ENCODE measurements around the gene ITGA2.

The ITGA2 gene

GRCh38 chr5:53017383-53017782 lies 28.2 kb downstream of the ITGA2 start:
- TF ChIP-seq, protein P1, sequence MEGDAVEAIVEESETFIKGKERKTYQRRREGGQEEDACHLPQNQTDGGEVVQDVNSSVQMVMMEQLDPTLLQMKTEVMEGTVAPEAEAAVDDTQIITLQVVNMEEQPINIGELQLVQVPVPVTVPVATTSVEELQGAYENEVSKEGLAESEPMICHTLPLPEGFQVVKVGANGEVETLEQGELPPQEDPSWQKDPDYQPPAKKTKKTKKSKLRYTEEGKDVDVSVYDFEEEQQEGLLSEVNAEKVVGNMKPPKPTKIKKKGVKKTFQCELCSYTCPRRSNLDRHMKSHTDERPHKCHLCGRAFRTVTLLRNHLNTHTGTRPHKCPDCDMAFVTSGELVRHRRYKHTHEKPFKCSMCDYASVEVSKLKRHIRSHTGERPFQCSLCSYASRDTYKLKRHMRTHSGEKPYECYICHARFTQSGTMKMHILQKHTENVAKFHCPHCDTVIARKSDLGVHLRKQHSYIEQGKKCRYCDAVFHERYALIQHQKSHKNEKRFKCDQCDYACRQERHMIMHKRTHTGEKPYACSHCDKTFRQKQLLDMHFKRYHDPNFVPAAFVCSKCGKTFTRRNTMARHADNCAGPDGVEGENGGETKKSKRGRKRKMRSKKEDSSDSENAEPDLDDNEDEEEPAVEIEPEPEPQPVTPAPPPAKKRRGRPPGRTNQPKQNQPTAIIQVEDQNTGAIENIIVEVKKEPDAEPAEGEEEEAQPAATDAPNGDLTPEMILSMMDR (IDR thresholded peaks at IDR 0.05; ENCODE audit: insufficient read depth, low read length): no peak
- no peak for TF ChIP-seq REST (IDR thresholded peaks at IDR 0.05; ENCODE audit: insufficient replicate concordance, low read depth)
- TF ChIP-seq POLR2AphosphoS5 (IDR thresholded peaks at IDR 0.05; ENCODE audit: low read depth): no peak
- Histone ChIP-seq H3K4me3 (replicated peaks; ENCODE audit: insufficient read depth, low read length) (no peak overlapping the region), H3K27me3 (ENCODE audit: insufficient read depth, poor library complexity, severe bottlenecking) (peaks cover 2% of the 10 kb centered on the region), H3K27ac (replicated peaks) (no peak overlapping the region)
- DNase-seq (ENCODE audit: low read depth in 1 of 2, low spot score in 1 of 2): no peak

DNA sequence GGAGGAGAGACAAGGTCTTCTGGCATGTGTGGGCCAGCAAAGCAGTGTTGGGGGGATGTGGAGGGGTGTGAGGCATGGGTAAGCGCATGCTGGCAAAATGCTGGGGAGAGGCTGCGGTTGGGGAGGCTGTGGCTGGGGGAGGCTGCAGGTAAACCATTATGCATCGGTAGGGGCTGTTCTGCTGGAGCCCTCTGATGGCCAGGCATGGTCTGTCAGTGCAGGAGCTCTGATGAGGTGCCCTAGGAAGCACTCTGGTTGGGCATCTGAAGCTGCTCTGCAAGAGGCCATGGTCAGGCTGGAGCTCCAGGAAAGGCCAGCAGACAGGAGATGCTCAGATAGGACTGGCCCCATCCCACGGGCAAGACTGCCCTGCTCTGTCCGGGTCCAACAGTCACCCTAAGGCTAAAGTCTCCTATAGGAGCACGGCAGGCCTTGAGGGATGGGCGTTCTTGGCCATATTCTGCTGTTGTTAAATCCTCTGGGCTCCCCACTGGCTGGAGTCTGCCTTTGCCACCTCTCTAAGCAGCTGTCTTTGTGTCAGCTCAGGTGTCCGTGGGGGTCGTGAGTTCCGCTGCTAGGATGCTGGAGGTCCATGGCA lies 28.7 kb downstream of the ITGA2 start:
- TF ChIP-seq SPI1 (IDR thresholded peaks at IDR 0.05; ENCODE audit: borderline replicate concordance, low read depth): no peak
- TF ChIP-seq, protein P1 (IDR thresholded peaks at IDR 0.05; ENCODE audit: insufficient read depth, low read length): no peak
- no peak for TF ChIP-seq REST (IDR thresholded peaks at IDR 0.05; ENCODE audit: insufficient replicate concordance, low read depth)
- TF ChIP-seq POLR2AphosphoS5 (IDR thresholded peaks at IDR 0.05; ENCODE audit: low read depth): no peak
- no peak for TF ChIP-seq GABPA (IDR thresholded peaks at IDR 0.05; ENCODE audit: low read depth)
- DNase-seq (ENCODE audit: low read depth in 1 of 2, low spot score in 1 of 2): no peak
- H3K4me3 ChIP-seq (replicated peaks; ENCODE audit: insufficient read depth, low read length): no peak overlapping the region
- H3K27me3 ChIP-seq (ENCODE audit: insufficient read depth, poor library complexity, severe bottlenecking): peaks cover 2% of the 10 kb centered on the region
- H3K27ac ChIP-seq (replicated peaks): no peak overlapping the region

- Histone ChIP-seq H3K4me3 (replicated peaks; ENCODE audit: insufficient read depth, low read length) (no peak overlapping the region), H3K27ac (replicated peaks) (no peak overlapping the region), H3K27me3 (ENCODE audit: insufficient read depth, poor library complexity, severe bottlenecking) (peaks cover 2% of the 10 kb centered on the region)
- DNase-seq (ENCODE audit: low read depth in 1 of 2, low spot score in 1 of 2): no peak
- TF ChIP-seq REST (IDR thresholded peaks at IDR 0.05; ENCODE audit: insufficient replicate concordance, low read depth): no peak
- TF ChIP-seq, protein P1 (IDR thresholded peaks at IDR 0.05; ENCODE audit: insufficient read depth, low read length): no peak
- TF ChIP-seq SPI1 (IDR thresholded peaks at IDR 0.05; ENCODE audit: borderline replicate concordance, low read depth): no peak
- TF ChIP-seq POLR2AphosphoS5 (IDR thresholded peaks at IDR 0.05; ENCODE audit: low read depth): no peak
- TF ChIP-seq GABPA (IDR thresholded peaks at IDR 0.05; ENCODE audit: low read depth): no peak
Measured at GRCh38 chr5:53019320-53019719, 30.2 kb downstream of the ITGA2 start.
